IMR-90 (cell line): ENCODE results near the gene EFHD1. TPM values are rescaled to one million over a fixed set of nuclear protein-coding genes. Genes with fewer than 3 reads are reported as not detected.

Source experiments
- ATAC-seq: fragments of 200-7000 bp; cut with Tn5 transposase; 2 replicates; pipeline ENCODE4 v1.9.1; 2020; ENCODE audit warnings: low read depth, mild to moderate bottlenecking, moderate library complexity
- BruUV-seq: library from RNA; stranded (reverse); fragments of 400-500 nt; replicated peaks from 2 replicates; lab custom pipeline; 2021; lab: Mats Ljungman, UMichigan
- CTCF ChIA-PET: fragments of 300-600 bp; formaldehyde crosslinking; extraction: SDS; loops from one replicate; lab custom pipeline; 2021; ENCODE audit warnings: antibody characterized with exemption; lab: Yijun Ruan, JAX
- POLR2A ChIA-PET: fragments of 300-600 bp; sonication (Branson Sonifier 250); formaldehyde crosslinking; loops from one replicate; lab custom pipeline; 2022; ENCODE audit warnings: antibody characterized with exemption; ENCODE audit not compliant: unreplicated experiment; lab: Charles Lee
- DNase-seq: peaks from one replicate; pipeline ENCODE4 v3.0.0; 2013
- H2AFZ ChIP-seq: replicated peaks from 2 replicates; pipeline ENCODE3; 2013; ENCODE audit warnings: low read length, mild to moderate bottlenecking; ENCODE audit not compliant: poor library complexity
- H2AK5ac ChIP-seq: 2 replicates; pipeline ENCODE4 v1.6.1; 2013; ENCODE audit warnings: low read depth, low read length, inconsistent platforms
- H2AK9ac ChIP-seq: replicated peaks from 2 replicates; pipeline ENCODE3; 2013; ENCODE audit warnings: mild to moderate bottlenecking, low read depth, low read length, moderate library complexity; ENCODE audit not compliant: poor library complexity
- H2BK120ac ChIP-seq: 2 replicates; pipeline ENCODE4 v1.6.1; 2013; ENCODE audit warnings: low read depth, low read length, inconsistent platforms
- H2BK15ac ChIP-seq: 3 replicates; pipeline ENCODE4 v1.6.1; 2013; ENCODE audit warnings: low read depth, low read length, inconsistent platforms
- H2BK20ac ChIP-seq: 2 replicates; pipeline ENCODE4 v1.6.1; 2013; ENCODE audit warnings: low read depth, mild to moderate bottlenecking, inconsistent platforms, low read length, moderate library complexity
- H2BK5ac ChIP-seq: 2 replicates; pipeline ENCODE4 v1.6.1; 2013; ENCODE audit warnings: mild to moderate bottlenecking, low read depth, low read length, inconsistent platforms; ENCODE audit not compliant: poor library complexity, severe bottlenecking
- H3K14ac ChIP-seq: replicated peaks from 2 replicates; pipeline ENCODE4 v1.6.1; 2013; ENCODE audit warnings: low read depth, low read length, inconsistent platforms
- H3K18ac ChIP-seq: 2 replicates; pipeline ENCODE4 v1.6.1; 2013; ENCODE audit warnings: low read depth, low read length, control low read depth
- H3K23ac ChIP-seq: 2 replicates; pipeline ENCODE4 v1.6.1; 2013; ENCODE audit warnings: low read depth, low read length, inconsistent platforms
- H3K27ac ChIP-seq: 2 replicates; pipeline ENCODE4 v1.5.1; 2013; ENCODE audit warnings: mild to moderate bottlenecking, control low read depth, low read length; ENCODE audit not compliant: insufficient read depth
- H3K27me3 ChIP-seq: 2 replicates; pipeline ENCODE4 v1.6.1; 2013; ENCODE audit warnings: low read length; ENCODE audit not compliant: control insufficient read depth, insufficient read depth
- H3K36me3 ChIP-seq: 2 replicates; pipeline ENCODE4 v1.6.1; 2013; ENCODE audit warnings: low read length, mixed read lengths; ENCODE audit not compliant: control insufficient read depth, insufficient read depth
- H3K4ac ChIP-seq: 2 replicates; pipeline ENCODE4 v1.6.1; 2013; ENCODE audit warnings: low read depth, low read length, inconsistent platforms
- H3K4me1 ChIP-seq: 2 replicates; pipeline ENCODE4 v1.6.1; 2013; ENCODE audit warnings: low read length, mixed read lengths; ENCODE audit not compliant: control insufficient read depth, insufficient read depth
- H3K4me2 ChIP-seq: 2 replicates; pipeline ENCODE4 v1.6.1; 2013; ENCODE audit warnings: low read depth, mild to moderate bottlenecking, control low read depth, low read length, moderate library complexity
- H3K4me3 ChIP-seq: 2 replicates; pipeline ENCODE4 v1.5.1; 2013; ENCODE audit warnings: low read depth, mild to moderate bottlenecking, control low read depth, low read length, moderate library complexity; ENCODE audit not compliant: insufficient read depth
- H3K56ac ChIP-seq: 2 replicates; pipeline ENCODE4 v1.6.1; 2013; ENCODE audit warnings: low read length, inconsistent platforms; ENCODE audit not compliant: insufficient read depth; ENCODE audit errors: extremely low read depth
- H3K79me1 ChIP-seq, 2 experiments: 2 replicates each; pipeline ENCODE4 v1.6.1; 2013; ENCODE audit warnings: low read length in 2 of 2, inconsistent platforms in 1 of 2, low read depth in 1 of 2
- H3K9ac ChIP-seq: 2 replicates; pipeline ENCODE4 v1.6.1; 2013; ENCODE audit warnings: low read depth, low read length, control low read depth
- H3K9me1 ChIP-seq: 2 replicates; pipeline ENCODE4 v1.6.1; 2013; ENCODE audit warnings: low read length, inconsistent platforms; ENCODE audit not compliant: insufficient read depth
- H3K9me3 ChIP-seq: 2 replicates; pipeline ENCODE4 v1.6.1; 2013; ENCODE audit warnings: low read length; ENCODE audit not compliant: control insufficient read depth, insufficient read depth
- H4K20me1 ChIP-seq: 2 replicates; pipeline ENCODE4 v1.6.1; 2013; ENCODE audit warnings: low read length, inconsistent platforms; ENCODE audit not compliant: insufficient read depth
- H4K5ac ChIP-seq: 2 replicates; pipeline ENCODE4 v1.6.1; 2013; ENCODE audit warnings: mild to moderate bottlenecking, low read depth, low read length, control low read depth
- H4K8ac ChIP-seq, 2 experiments: 2 replicates each; pipeline ENCODE4 v1.6.1; 2013; ENCODE audit warnings: low read depth in 2 of 2, low read length in 2 of 2, control low read depth in 1 of 2, inconsistent platforms in 1 of 2
- H4K91ac ChIP-seq: 2 replicates; pipeline ENCODE4 v1.6.1; 2013; ENCODE audit warnings: low read depth, low read length, inconsistent platforms; ENCODE audit not compliant: insufficient read depth
- BHLHE40 ChIP-seq: fragments of 150-350 bp; IDR thresholded peaks from 2 replicates; pipeline ENCODE4 v1.6.1; 2016; ENCODE audit warnings: mild to moderate bottlenecking, low read depth, low read length
- CEBPB ChIP-seq: IDR thresholded peaks from 2 replicates; pipeline ENCODE4 v1.6.1; 2012; ENCODE audit warnings: low read depth, low read length, improper control_type of control experiment
- CTCF ChIP-seq: conservative IDR thresholded peaks from 2 replicates; pipeline ENCODE4 v1.5.1; 2012; ENCODE audit warnings: mild to moderate bottlenecking, low read depth, low read length, improper control_type of control experiment
- FOS ChIP-seq: fragments of 150-350 bp; IDR thresholded peaks from 2 replicates; pipeline ENCODE4 v1.6.1; 2016; ENCODE audit warnings: low read depth, low read length
- MAFK ChIP-seq: IDR thresholded peaks from 2 replicates; pipeline ENCODE4 v1.6.1; 2012; ENCODE audit warnings: low read depth, low read length, improper control_type of control experiment
- MXI1 ChIP-seq: IDR thresholded peaks from 2 replicates; pipeline ENCODE4 v1.6.1; 2012; ENCODE audit warnings: low read depth, mild to moderate bottlenecking, low read length, moderate library complexity, borderline replicate concordance
- RCOR1 ChIP-seq: IDR thresholded peaks from 2 replicates; pipeline ENCODE4 v1.6.1; 2012; ENCODE audit warnings: mild to moderate bottlenecking, low read length, improper control_type of control experiment; ENCODE audit not compliant: insufficient replicate concordance
- WGBS, 2 experiments: methylation state at CpG; one replicate each; pipeline versions ENCODE4 v1.1.5 to v1.1.7; 2013; ENCODE audit warnings: missing lambda C conversion rate in 2 of 2; ENCODE audit not compliant: insufficient read length in 1 of 2; ENCODE audit errors: extremely low coverage in 2 of 2; 5-methylcytosine and 5-hydroxymethylcytosine counted together
- dilution Hi-C: fragments of 300-500 bp; cut with HindIII; formaldehyde crosslinking; loops from one replicate; pipeline ENCODE4 v1.14.3; 2018; ENCODE audit warnings: low sequenced_read_pairs; ENCODE audit not compliant: unreplicated experiment
- in situ Hi-C: fragments of 300-500 bp; cut with MboI; formaldehyde crosslinking; loops from 3 replicates; pipeline ENCODE4 v1.14.3; 2019; ENCODE audit warnings: low sequenced_read_pairs, inconsistent platforms, mixed read lengths
- intact Hi-C: fragments of 100-400 bp; cut with micrococcal nuclease; formaldehyde crosslinking; loops from 2 replicates; pipeline ENCODE4 v1.10.0; 2022
- polyA plus RNA-seq, 3 experiments: library from polyadenylated mRNA; depleted of rRNA; stranded (reverse); fragments of >200 nt; gene quantifications; 2 replicates each; pipeline ENCODE4 v1.2.3, GENCODE V29; 2012; ENCODE audit warnings: low replicate concordance in 1 of 3
- total RNA-seq: library from RNA; depleted of rRNA; stranded (reverse); fragments of >200 nt; gene quantifications from 2 replicates; pipeline ENCODE4 v1.2.3, GENCODE V29; 2012

Gene EFHD1
- total and polyA plus RNA-seq, 2 of the 4 experiments (the other 2 are of a cell fraction): 0.27 TPM; not detected in 1

- in situ Hi-C loops: loop anchor here (5.0 kb wide), 1 partner anchor 645 kb away; the partner anchor contains the start of gene ATG16L1
- Histone ChIP-seq H3K36me3 (no peaks in the 10 kb centered on the region), H3K4me1 (peaks cover 3% of the 10 kb centered on the region; the same call in 1 of the 2 replicates), H3K9me3 (no peaks in the 10 kb centered on the region), H4K8ac (no peak overlapping the region), H3K9ac (no peak overlapping the region), H3K79me1 (no peaks in the 10 kb centered on the region), H2AFZ (no peak overlapping the region), H3K18ac (no peak overlapping the region), H3K4ac (no peak overlapping the region), H4K91ac (no peak overlapping the region), H4K5ac (no peak overlapping the region), H3K56ac (no peak overlapping the region), H2AK9ac (no peak overlapping the region), H4K20me1 (no peaks in the 10 kb centered on the region), H2BK120ac (no peak overlapping the region), H2BK15ac (no peak overlapping the region), H3K27me3 (peaks cover 7% of the 10 kb centered on the region), H2BK5ac (no peak overlapping the region), H3K4me3 (no peak overlapping the region), H3K4me2 (no peak overlapping the region), H3K27ac (no peak overlapping the region), H3K23ac (no peak overlapping the region), H3K9me1 (0 out of 2 replicates have a peak, but pooled peaks cover 4% of the 10 kb centered on the region), H2BK20ac (no peak overlapping the region), H3K14ac (no peak overlapping the region), H2AK5ac (no peak overlapping the region)
- BruUV-seq: no TSS peak
- no peak for ATAC-seq
- TF ChIP-seq CEBPB (no peak), FOS (no peak), RCOR1 (no peak), CTCF (no peak), MXI1 (no peak), MAFK (no peak), BHLHE40 (no peak)
- no peak for DNase-seq
- ChIA-PET POLR2A (interaction anchor here (0.7 kb wide), 1 partner anchor 376 kb away, joined by 3 read pairs; no protein-coding TSS in a partner anchor), CTCF (interaction anchor here (0.6 kb wide), 1 partner anchor 366 kb away, joined by 5 read pairs; no protein-coding TSS in a partner anchor)
- 84% methylated on average over 15 of the region's 17 CpGs; no CpG with 5 or more reads in 1 of the 2 experiments for WGBS, 2 experiments
- intact Hi-C loops: loop anchor here (10.0 kb wide), 1 partner anchor 168 kb away; the partner anchor contains the start of gene KCNJ13
- dilution Hi-C loops: no loop called here
Observed at GRCh38 chr2:232607011-232607410, 26.4 kb upstream of the EFHD1 start.
